Thoracic aorta (tissue), 2 donors: Measurements from ENCODE around the gene RIMS3. TPM values are rescaled to one million over a fixed set of nuclear protein-coding genes. Genes with fewer than 3 reads are reported as not detected.

Experiments
- ATAC-seq: fragments of 150-250 bp; one replicate; pipeline ENCODE4 v1.8.0; 2017; ENCODE audit warnings: low read depth; ENCODE audit not compliant: insufficient number of reproducible peaks, low FRiP score
- DNase-seq: peaks from one replicate; pipeline ENCODE4 v3.0.0-alpha.2; 2020; ENCODE audit warnings: low spot score
- H3K27ac ChIP-seq, 2 donors: fragments of 200-600 bp; sonication (generic); 1 replicate in 1 of 2; 2 replicates in 1 of 2; pipeline ENCODE4 v1.5.1; 2016; ENCODE audit warnings: mild to moderate bottlenecking in 2 of 2, moderate library complexity in 2 of 2
- H3K27me3 ChIP-seq: fragments of 200-600 bp; sonication (generic); replicated peaks from 2 replicates; pipeline ENCODE4 v1.6.0; 2016; ENCODE audit warnings: mild to moderate bottlenecking; ENCODE audit not compliant: insufficient read depth
- H3K36me3 ChIP-seq: fragments of 200-600 bp; sonication (generic); one replicate; pipeline ENCODE4 v1.5.1; 2016
- H3K4me1 ChIP-seq, 2 donors: fragments of 200-600 bp; sonication (generic); 1 replicate in 1 of 2; 2 replicates in 1 of 2; pipeline versions ENCODE4 v1.5.1 to v1.6.0; 2016; ENCODE audit warnings: low read depth in 2 of 2, mild to moderate bottlenecking in 1 of 2; ENCODE audit not compliant: control insufficient read depth in 1 of 2
- H3K4me3 ChIP-seq: fragments of 200-600 bp; sonication (generic); 2 replicates; pipeline ENCODE4 v1.5.1; 2016; ENCODE audit warnings: mild to moderate bottlenecking
- H3K9me3 ChIP-seq: fragments of 200-600 bp; sonication (generic); 2 replicates; pipeline ENCODE4 v1.5.1; 2016
- total RNA-seq, 2 donors: library from RNA; depleted of rRNA; stranded (reverse); fragments of >200 nt; gene quantifications; one replicate each; pipeline versions ENCODE4 v1.1.0 to v1.2.3, GENCODE V29; 2016
- TF ChIP-seq, protein P1 (sequence below): fragments of 200-600 bp; sonication (generic); IDR thresholded peaks from one replicate; pipeline ENCODE4 v1.5.1; 2019; ENCODE audit warnings: antibody characterized with exemption

RIMS3 gene
- total RNA-seq, 2 donors from 2014 or later: 18.1 to 33.7 TPM

GRCh38 chr1:40661678-40662077 lies 3.8 kb downstream of the RIMS3 start:
- TF ChIP-seq, protein P1, sequence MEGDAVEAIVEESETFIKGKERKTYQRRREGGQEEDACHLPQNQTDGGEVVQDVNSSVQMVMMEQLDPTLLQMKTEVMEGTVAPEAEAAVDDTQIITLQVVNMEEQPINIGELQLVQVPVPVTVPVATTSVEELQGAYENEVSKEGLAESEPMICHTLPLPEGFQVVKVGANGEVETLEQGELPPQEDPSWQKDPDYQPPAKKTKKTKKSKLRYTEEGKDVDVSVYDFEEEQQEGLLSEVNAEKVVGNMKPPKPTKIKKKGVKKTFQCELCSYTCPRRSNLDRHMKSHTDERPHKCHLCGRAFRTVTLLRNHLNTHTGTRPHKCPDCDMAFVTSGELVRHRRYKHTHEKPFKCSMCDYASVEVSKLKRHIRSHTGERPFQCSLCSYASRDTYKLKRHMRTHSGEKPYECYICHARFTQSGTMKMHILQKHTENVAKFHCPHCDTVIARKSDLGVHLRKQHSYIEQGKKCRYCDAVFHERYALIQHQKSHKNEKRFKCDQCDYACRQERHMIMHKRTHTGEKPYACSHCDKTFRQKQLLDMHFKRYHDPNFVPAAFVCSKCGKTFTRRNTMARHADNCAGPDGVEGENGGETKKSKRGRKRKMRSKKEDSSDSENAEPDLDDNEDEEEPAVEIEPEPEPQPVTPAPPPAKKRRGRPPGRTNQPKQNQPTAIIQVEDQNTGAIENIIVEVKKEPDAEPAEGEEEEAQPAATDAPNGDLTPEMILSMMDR: no peak
- Histone ChIP-seq H3K36me3 (no peaks in the 10 kb centered on the region), H3K4me1 (peaks cover 20 to 48% of the 10 kb centered on the region in 2 donors), H3K9me3 (no peaks in the 10 kb centered on the region), H3K27me3 (no peaks in the 10 kb centered on the region), H3K27ac (peak overlapping the region; percentile 69 to 81), H3K4me3 (no peak overlapping the region)
- ATAC-seq: no peak
- no peak for DNase-seq

- Histone ChIP-seq H3K36me3 (no peaks in the 10 kb centered on the region), H3K27me3 (no peaks in the 10 kb centered on the region), H3K4me3 (no peak overlapping the region), H3K9me3 (no peaks in the 10 kb centered on the region), H3K4me1 (peaks cover 12 to 36% of the 10 kb centered on the region in 2 donors), H3K27ac (no peak overlapping the region)
- DNase-seq (no peak), ATAC-seq (no peak)
- TF ChIP-seq, protein P1: no peak
Measured at GRCh38 chr1:40659649-40659947, 5.9 kb downstream of the RIMS3 start.

GRCh38 chr1:40658751-40659648 lies 6.5 kb downstream of the RIMS3 start:
- Histone ChIP-seq H3K4me1 (peaks cover 9 to 36% of the 10 kb centered on the region in 2 donors), H3K27ac (no peak overlapping the region), H3K27me3 (no peaks in the 10 kb centered on the region), H3K4me3 (no peak overlapping the region), H3K36me3 (no peaks in the 10 kb centered on the region), H3K9me3 (no peaks in the 10 kb centered on the region)
- TF ChIP-seq, protein P1: no peak
- DNase-seq (no peak), ATAC-seq (no peak)

- no peak for DNase-seq
- H3K27me3 ChIP-seq: no peaks in the 10 kb centered on the region
- H3K4me1 ChIP-seq: peaks cover 0 to 16% of the 10 kb centered on the region in 2 donors
- TF ChIP-seq, protein P1: no peak
- no peak overlapping the region for H3K27ac ChIP-seq
- no peak for ATAC-seq
- H3K9me3 ChIP-seq: no peaks in the 10 kb centered on the region
- H3K36me3 ChIP-seq: no peaks in the 10 kb centered on the region
- H3K4me3 ChIP-seq: no peak overlapping the region
Measured at GRCh38 chr1:40657046-40657445, 8.4 kb downstream of the RIMS3 start.

DNA sequence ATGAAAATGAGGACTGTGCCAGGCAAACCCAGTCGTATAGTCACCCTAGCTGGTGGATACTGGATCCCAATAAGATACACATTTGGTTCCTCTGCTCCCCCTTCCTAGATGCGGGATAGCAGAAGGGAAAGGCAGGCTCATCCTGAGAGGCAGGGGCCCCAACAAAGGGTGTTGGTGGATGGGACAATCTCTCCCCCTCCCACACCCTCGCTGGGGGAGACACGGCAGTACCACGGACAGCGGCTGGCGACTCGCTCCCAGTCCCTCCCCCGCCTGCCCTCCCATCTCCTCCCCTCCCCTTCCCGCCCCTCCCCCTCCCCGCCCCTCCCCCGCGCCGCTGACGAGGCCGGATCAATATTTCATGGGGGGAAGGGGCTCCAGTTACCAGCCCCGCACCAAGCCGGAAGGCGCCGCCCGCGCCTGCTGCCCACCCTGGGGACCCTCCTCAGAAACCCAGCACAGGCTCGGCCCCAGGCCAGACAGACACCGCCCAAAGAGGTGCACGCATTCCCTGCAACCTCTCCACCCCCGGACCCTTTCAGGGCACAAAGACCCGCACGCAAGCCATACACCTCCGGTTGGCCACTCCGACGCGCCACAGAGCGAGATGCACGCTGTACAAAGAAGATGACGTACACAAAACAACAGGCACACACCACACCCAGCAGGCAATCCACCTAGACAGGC lies 11.5 kb downstream of the RIMS3 start:
- Histone ChIP-seq H3K36me3 (no peaks in the 10 kb centered on the region), H3K4me1 (peaks cover 0 to 25% of the 10 kb centered on the region in 2 donors), H3K9me3 (no peaks in the 10 kb centered on the region), H3K27me3 (no peaks in the 10 kb centered on the region), H3K4me3 (no peak overlapping the region), H3K27ac (no peak overlapping the region)
- TF ChIP-seq, protein P1: no peak
- no peak for DNase-seq
- ATAC-seq: no peak
